Mucosa of descending colon (tissue), 3 donors: Measurements from ENCODE around the gene CCDC12. TPM values are rescaled to one million over a fixed set of nuclear protein-coding genes. Genes with fewer than 3 reads are reported as not detected.
A peak's percentile ranks its signal among the peaks of the same experiment; 100 is the strongest.

Experiments used
- ATAC-seq: fragments of 200-7000 bp; cut with Tn5 transposase; one replicate; pipeline ENCODE4 v1.9.1; 2020; ENCODE audit warnings: mild to moderate bottlenecking, moderate library complexity
- DNase-seq, 3 donors: peaks; one replicate each; pipeline ENCODE4 v3.0.0-alpha.2; 2020
- H3K36me3 ChIP-seq: fragments of 200-600 bp; one replicate; pipeline ENCODE4 v1.8.0; 2021; ENCODE audit warnings: low read depth, mild to moderate bottlenecking
- H3K4me1 ChIP-seq: fragments of 200-600 bp; one replicate; pipeline ENCODE4 v1.8.0; 2021; ENCODE audit warnings: low read depth, mild to moderate bottlenecking
- H3K4me3 ChIP-seq: fragments of 200-600 bp; one replicate; pipeline ENCODE4 v1.8.0; 2021; ENCODE audit warnings: mild to moderate bottlenecking
- H3K9me3 ChIP-seq: fragments of 200-600 bp; one replicate; pipeline ENCODE4 v1.8.0; 2021; ENCODE audit warnings: mild to moderate bottlenecking
- CTCF ChIP-seq: fragments of 200-600 bp; IDR thresholded peaks from one replicate; pipeline ENCODE4 v1.8.0; 2022; ENCODE audit warnings: antibody characterized with exemption, mild to moderate bottlenecking
- intact Hi-C, 2 donors: fragments of 100-400 bp; cut with DNase I in 1 of 2; cut with micrococcal nuclease in 1 of 2; formaldehyde crosslinking; loops; one replicate each; pipeline versions ENCODE4 v1.11.0 to v1.11.1; 2022; cut with DNase I, micrococcal nuclease
- total RNA-seq, 3 donors: library from RNA; stranded (reverse); fragmentation: NEBNext Ultra II Directional in 2 of 3; extraction: Animal tissue kit (Norgen Biotek cat#: 25700) in 2 of 3; gene quantifications; one replicate each; pipeline versions ENCODE4 v1.2.1 to v1.2.4, GENCODE V29; 2021 to 2023
- donor health status: DM: no; HTN: no; CAD: no; lungs with moderate emphysema.
- donor health status: DM: no; HTN: no; CAD: no.
- donor health status: DM: no; HTN: yes; CAD: no.

Gene CCDC12
- total RNA-seq, 3 donors from 2014 or later, result 40.7 to 59.2 (median 45.0) TPM

GRCh38 chr3:46936733-46937250 is 39.8 kb downstream of the CCDC12 start:
- Histone ChIP-seq H3K4me3 (no peak overlapping the region), H3K36me3 (no peaks in the 10 kb centered on the region), H3K4me1 (peaks cover 31% of the 10 kb centered on the region), H3K9me3 (no peaks in the 10 kb centered on the region)
- ATAC-seq (no peak), DNase-seq (peak in 1 of 3 donors; percentile 20)
- no peak for TF ChIP-seq CTCF
- intact Hi-C loops, result no loop called here

- intact Hi-C loops, result no loop called here
- DNase-seq, result peak in 1 of 3 donors; percentile 10
- peaks cover 35% of the 10 kb centered on the region for H3K4me1 ChIP-seq
- no peak overlapping the region for H3K4me3 ChIP-seq
- no peaks in the 10 kb centered on the region for H3K36me3 ChIP-seq
- H3K9me3 ChIP-seq, result no peaks in the 10 kb centered on the region
- TF ChIP-seq CTCF, result no peak
- no peak for ATAC-seq
Measured at GRCh38 chr3:46935989-46936558, 40.5 kb downstream of the CCDC12 start.

GRCh38 chr3:46935168-46935858 is 41.2 kb downstream of the CCDC12 start:
- intact Hi-C loops, result no loop called here
- H3K36me3 ChIP-seq, result no peaks in the 10 kb centered on the region
- H3K4me1 ChIP-seq, result peaks cover 43% of the 10 kb centered on the region
- no peak for TF ChIP-seq CTCF
- ATAC-seq (peak; percentile 52), DNase-seq (peak in 1 of 3 donors; percentile 48)
- H3K4me3 ChIP-seq, result no peak overlapping the region
- no peaks in the 10 kb centered on the region for H3K9me3 ChIP-seq

- H3K9me3 ChIP-seq, result no peaks in the 10 kb centered on the region
- H3K36me3 ChIP-seq, result no peaks in the 10 kb centered on the region
- DNase-seq (peak in 1 of 3 donors; percentile 39), ATAC-seq (peak; percentile 15)
- intact Hi-C loops, result no loop called here
- no peak for TF ChIP-seq CTCF
- no peak overlapping the region for H3K4me3 ChIP-seq
- H3K4me1 ChIP-seq, result peaks cover 47% of the 10 kb centered on the region
Measured at GRCh38 chr3:46934498-46935167, 41.9 kb downstream of the CCDC12 start.

- Histone ChIP-seq H3K4me1 (peaks cover 52% of the 10 kb centered on the region), H3K36me3 (no peaks in the 10 kb centered on the region), H3K4me3 (no peak overlapping the region), H3K9me3 (no peaks in the 10 kb centered on the region)
- DNase-seq, result peak in 1 of 3 donors; percentile 41
- ATAC-seq, result no peak
- no peak for TF ChIP-seq CTCF
- intact Hi-C loops, result no loop called here
Measured at GRCh38 chr3:46934072-46934471, 42.5 kb downstream of the CCDC12 start.
